Smooth muscle cell (in vitro differentiated cells): Measurements from ENCODE around the gene AAK1. TPM values are rescaled to one million over a fixed set of nuclear protein-coding genes. Genes with fewer than 3 reads are reported as not detected.

Experiments
- DNase-seq: peaks from one replicate; lab custom pipeline; 2025; ENCODE audit not compliant: unreplicated experiment; lab: John Stamatoyannopoulos, UW
- H2AFZ ChIP-seq: fragments of 200-600 bp; sonication (generic); 2 replicates; pipeline ENCODE4 v1.6.0; 2016; ENCODE audit warnings: antibody characterized with exemption, low read depth, mild to moderate bottlenecking
- H3F3A ChIP-seq: fragments of 200-600 bp; sonication (generic); 2 replicates; pipeline ENCODE4 v1.6.0; 2017; ENCODE audit warnings: antibody characterized with exemption, low read depth
- H3K27ac ChIP-seq: fragments of 200-600 bp; sonication (generic); 2 replicates; pipeline ENCODE4 v1.5.1; 2016; ENCODE audit warnings: low read depth, mild to moderate bottlenecking
- H3K27me3 ChIP-seq: fragments of 200-600 bp; sonication (generic); 2 replicates; pipeline ENCODE4 v1.6.1; 2016; ENCODE audit warnings: low read depth, mild to moderate bottlenecking
- H3K36me3 ChIP-seq: fragments of 200-600 bp; sonication (generic); 2 replicates; pipeline ENCODE4 v1.5.1; 2016; ENCODE audit warnings: low read depth
- H3K4me1 ChIP-seq: fragments of 200-600 bp; sonication (generic); 2 replicates; pipeline ENCODE4 v1.5.1; 2016; ENCODE audit warnings: low read depth
- H3K4me2 ChIP-seq: fragments of 200-600 bp; sonication (generic); 2 replicates; pipeline ENCODE4 v1.6.0; 2016; ENCODE audit warnings: mild to moderate bottlenecking
- H3K4me3 ChIP-seq: fragments of 200-600 bp; sonication (generic); 2 replicates; pipeline ENCODE4 v1.5.1; 2016; ENCODE audit warnings: mild to moderate bottlenecking
- H3K79me2 ChIP-seq: fragments of 200-600 bp; sonication (generic); 2 replicates; pipeline ENCODE4 v1.6.0; 2016; ENCODE audit warnings: low read depth, mild to moderate bottlenecking
- H3K9ac ChIP-seq: fragments of 200-600 bp; sonication (generic); 2 replicates; pipeline ENCODE4 v1.6.0; 2016; ENCODE audit warnings: low read depth
- H3K9me3 ChIP-seq: fragments of 200-600 bp; sonication (generic); replicated peaks from 2 replicates; pipeline ENCODE4 v1.5.1; 2016; ENCODE audit warnings: low read depth
- H4K20me1 ChIP-seq: fragments of 200-600 bp; sonication (generic); 2 replicates; pipeline ENCODE4 v1.6.0; 2016; ENCODE audit warnings: low read depth
- CTCF ChIP-seq: fragments of 200-600 bp; sonication (generic); IDR thresholded peaks from 2 replicates; pipeline ENCODE4 v1.5.1; 2017; ENCODE audit warnings: borderline replicate concordance, mild to moderate bottlenecking, antibody characterized with exemption; ENCODE audit not compliant: insufficient read depth, poor library complexity, severe bottlenecking
- WGBS: methylation state at CpG from one replicate; pipeline ENCODE4 v1.1.7; 2016; ENCODE audit warnings: low lambda C conversion rate; 5-methylcytosine and 5-hydroxymethylcytosine counted together
- polyA plus RNA-seq: library from polyadenylated mRNA; unstranded; fragments of >200 nt; fragmentation: Nextera tagmentation; extraction: Ambion mirVana; gene quantifications from 2 replicates; pipeline ENCODE4 v1.2.1, GENCODE V29; 2016
- total RNA-seq: library from RNA; depleted of rRNA; stranded (reverse); fragments of >200 nt; gene quantifications from 2 replicates; pipeline ENCODE4 v1.2.3, GENCODE V29; 2014

Gene AAK1
- total and polyA plus RNA-seq, 2 experiments from 2014 or later, result 26.9 to 47.7 TPM

- DNase-seq, result no peak
- WGBS, result 64% methylated on average over 6 of the region's 6 CpGs
- peaks cover 3% of the 10 kb centered on the region for H3K36me3 ChIP-seq
- H3K79me2 ChIP-seq, result no peaks in the 10 kb centered on the region
- H3K4me1 ChIP-seq, result no peaks in the 10 kb centered on the region
- H3K4me3 ChIP-seq, result no peak overlapping the region
- TF ChIP-seq CTCF, result no peak
- no peak overlapping the region for H3K9ac ChIP-seq
- no peak overlapping the region for H3K4me2 ChIP-seq
- peak overlapping the region; percentile 3 for H3K27ac ChIP-seq
- H3K27me3 ChIP-seq, result no peaks in the 10 kb centered on the region
- H3K9me3 ChIP-seq, result no peaks in the 10 kb centered on the region
- H2AFZ ChIP-seq, result no peak overlapping the region
- no peaks in the 10 kb centered on the region for H3F3A ChIP-seq
- no peaks in the 10 kb centered on the region for H4K20me1 ChIP-seq
Observed at GRCh38 chr2:69489793-69490192, 153.7 kb downstream of the AAK1 start.

DNA sequence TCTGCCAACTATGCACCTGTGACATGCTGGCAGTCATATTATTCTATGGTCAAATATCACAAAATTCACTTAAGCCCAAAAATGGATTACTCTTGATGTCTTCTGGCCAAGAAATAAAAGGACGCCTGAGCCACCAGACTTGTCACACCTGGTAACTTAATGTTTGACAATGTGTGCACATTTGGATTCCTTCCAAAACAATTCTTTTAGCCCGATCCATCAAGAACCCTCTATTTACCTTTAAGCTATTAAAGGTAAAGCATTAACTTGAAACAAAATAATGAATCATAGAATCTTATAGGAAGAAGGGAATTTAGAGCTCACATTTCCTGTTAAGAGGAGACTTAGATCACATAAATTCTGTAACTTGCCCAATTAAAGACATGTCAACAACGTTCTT, 159.8 kb downstream of the AAK1 start:
- H3K9ac ChIP-seq, result no peak overlapping the region
- no peak for DNase-seq
- H3K27ac ChIP-seq, result no peak overlapping the region
- H3K27me3 ChIP-seq, result no peaks in the 10 kb centered on the region
- no peak overlapping the region for H3K4me2 ChIP-seq
- H2AFZ ChIP-seq, result no peak overlapping the region
- H3K79me2 ChIP-seq, result no peaks in the 10 kb centered on the region
- WGBS, result 94% methylated on average over 3 of the region's 3 CpGs
- TF ChIP-seq CTCF, result no peak
- H4K20me1 ChIP-seq, result no peaks in the 10 kb centered on the region
- no peaks in the 10 kb centered on the region for H3K4me1 ChIP-seq
- H3K9me3 ChIP-seq, result no peaks in the 10 kb centered on the region
- peaks cover 3% of the 10 kb centered on the region for H3K36me3 ChIP-seq
- no peak overlapping the region for H3K4me3 ChIP-seq
- H3F3A ChIP-seq, result no peaks in the 10 kb centered on the region

- H3K4me3 ChIP-seq, result no peak overlapping the region
- no peaks in the 10 kb centered on the region for H3K27me3 ChIP-seq
Observed at GRCh38 chr2:69483024-69483423, 160.5 kb downstream of the AAK1 start.

More at GRCh38 chr2:69483024-69483423, 160.5 kb downstream of the AAK1 start:
- WGBS, result 92% methylated on average over 4 of the region's 4 CpGs
- Histone ChIP-seq H3F3A (no peaks in the 10 kb centered on the region), H3K9me3 (no peaks in the 10 kb centered on the region), H2AFZ (no peak overlapping the region), H3K79me2 (no peaks in the 10 kb centered on the region), H3K4me1 (no peaks in the 10 kb centered on the region), H3K36me3 (peaks cover 3% of the 10 kb centered on the region), H3K27ac (no peak overlapping the region), H3K4me2 (no peak overlapping the region), H4K20me1 (no peaks in the 10 kb centered on the region), H3K9ac (no peak overlapping the region)
- DNase-seq, result no peak
- TF ChIP-seq CTCF, result no peak
